Erythroblast (primary cell): Measurements from ENCODE around the gene SNED1.

Experiments used
- DNase-seq, 2 experiments: peaks; one replicate each; lab custom pipeline; 2025; lab: John Stamatoyannopoulos, UW
- GATA1 ChIP-seq: IDR thresholded peaks from 2 replicates; pipeline ENCODE4 v1.6.1; 2011; ENCODE audit warnings: low read depth, mild to moderate bottlenecking, control low read depth, low read length, moderate library complexity
- POLR2A ChIP-seq: IDR thresholded peaks from 2 replicates; pipeline ENCODE4 v1.6.1; 2011; ENCODE audit warnings: mild to moderate bottlenecking, low read length

The SNED1 gene

DNA sequence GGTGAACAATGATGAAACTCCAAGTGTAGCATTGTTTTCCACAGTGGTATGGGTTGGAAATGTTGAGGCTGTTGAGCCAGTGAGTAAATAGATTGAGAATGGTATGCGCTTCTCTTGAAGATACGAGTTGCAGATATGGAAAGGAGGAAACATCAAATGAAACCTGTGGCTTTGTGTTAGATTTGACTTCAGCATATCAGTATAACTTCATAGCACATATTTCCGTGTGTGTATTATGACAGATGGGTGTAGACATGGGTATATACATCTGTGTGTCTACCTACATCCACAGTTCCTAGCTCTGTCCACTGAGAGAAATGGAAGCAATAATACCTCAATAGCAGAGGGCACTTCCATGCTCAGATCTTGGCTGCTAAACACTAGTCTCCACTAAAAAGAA is 8.0 kb downstream of the SNED1 start:
- no peak for DNase-seq
- TF ChIP-seq POLR2A (no peak), GATA1 (no peak)

DNA sequence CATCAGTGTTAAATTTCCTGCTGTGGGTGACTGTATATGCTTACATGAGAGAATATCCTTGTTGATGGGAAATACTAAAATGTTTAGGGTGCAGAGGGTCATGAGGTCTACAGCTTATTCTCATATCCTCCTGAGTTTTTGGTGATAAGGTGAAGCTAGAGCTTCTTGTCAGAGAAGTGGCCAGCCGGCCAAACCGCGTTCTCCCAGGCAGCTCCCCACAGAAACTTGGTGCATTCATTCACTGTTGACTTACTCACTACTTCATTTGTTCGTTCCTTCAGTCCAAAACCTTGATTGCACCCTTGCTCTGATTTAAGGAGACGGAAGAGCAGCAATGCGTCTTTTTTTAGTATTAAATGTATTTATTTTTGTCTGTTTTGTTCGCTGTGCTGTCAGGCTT is 8.7 kb downstream of the SNED1 start:
- no peak for DNase-seq

DNA sequence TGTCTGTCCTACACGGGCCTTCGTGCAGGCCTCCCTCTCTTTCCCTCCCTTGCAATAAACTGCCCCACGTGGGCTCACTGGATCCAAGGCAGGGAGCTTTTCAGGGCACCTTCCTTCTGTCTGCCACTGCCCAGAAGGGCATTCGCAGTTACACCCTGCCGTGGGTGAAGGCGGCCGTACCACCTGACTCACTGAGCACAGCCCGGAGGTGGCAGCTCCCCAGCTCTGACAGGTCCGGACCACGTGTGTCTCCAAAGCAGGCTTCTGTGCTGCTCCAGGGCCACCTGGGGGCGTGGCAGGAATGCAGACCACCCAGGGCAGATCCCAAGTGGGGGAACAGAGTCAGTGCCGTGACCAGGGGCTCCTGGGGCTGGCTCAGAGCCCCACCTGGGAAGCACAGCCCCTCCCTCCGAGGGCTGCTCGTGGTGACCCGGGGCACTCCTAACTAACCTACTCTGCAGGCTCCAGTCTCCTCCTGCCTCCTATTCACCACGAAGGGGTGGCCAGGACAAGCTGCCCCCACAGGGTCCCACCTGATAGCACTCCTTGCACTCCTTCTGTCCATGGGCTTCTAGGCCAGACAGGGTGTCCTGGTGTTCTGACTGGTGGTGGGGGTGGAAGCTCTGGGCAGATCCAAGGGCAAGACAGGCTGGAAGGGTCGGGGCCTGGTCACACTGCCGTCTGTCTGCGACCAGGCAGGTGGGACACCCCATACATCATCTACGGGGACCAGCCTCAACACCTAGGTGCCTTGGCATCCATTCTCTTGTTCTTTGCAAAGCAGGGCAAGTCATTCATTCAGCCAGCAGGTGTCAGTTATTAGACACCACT is 9.7 kb downstream of the SNED1 start:
- TF ChIP-seq POLR2A: no peak
- TF ChIP-seq GATA1: no peak
- no peak for DNase-seq

More for the DNA sequence above, 8.7 kb downstream of the SNED1 start:
- no peak for TF ChIP-seq GATA1
- TF ChIP-seq POLR2A: no peak

- no peak for TF ChIP-seq GATA1
- TF ChIP-seq POLR2A: no peak
- no peak for DNase-seq
Observed at GRCh38 chr2:241008711-241009121, 10.3 kb downstream of the SNED1 start.

DNA sequence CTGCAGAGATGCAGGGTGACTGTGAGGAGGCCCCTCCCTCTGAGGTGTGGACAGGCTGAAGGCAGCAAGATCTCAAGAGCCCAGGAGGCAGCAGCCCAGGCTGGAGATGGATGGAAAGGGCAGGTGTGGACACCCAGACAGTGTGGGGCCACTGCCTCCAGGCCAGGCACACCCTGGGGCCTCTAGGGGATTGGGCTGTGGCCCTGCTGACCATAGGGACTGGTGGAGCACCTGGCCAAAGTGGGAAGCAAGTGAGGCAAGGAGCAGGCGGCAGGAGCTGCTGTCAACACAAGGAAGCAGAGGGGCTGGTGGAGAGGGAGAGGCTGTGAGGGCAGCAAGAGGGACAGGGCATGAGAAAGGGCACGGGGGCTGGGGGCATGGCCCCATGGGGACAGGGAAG is 10.8 kb downstream of the SNED1 start:
- no peak for DNase-seq
- no peak for TF ChIP-seq POLR2A
- TF ChIP-seq GATA1: no peak

DNA sequence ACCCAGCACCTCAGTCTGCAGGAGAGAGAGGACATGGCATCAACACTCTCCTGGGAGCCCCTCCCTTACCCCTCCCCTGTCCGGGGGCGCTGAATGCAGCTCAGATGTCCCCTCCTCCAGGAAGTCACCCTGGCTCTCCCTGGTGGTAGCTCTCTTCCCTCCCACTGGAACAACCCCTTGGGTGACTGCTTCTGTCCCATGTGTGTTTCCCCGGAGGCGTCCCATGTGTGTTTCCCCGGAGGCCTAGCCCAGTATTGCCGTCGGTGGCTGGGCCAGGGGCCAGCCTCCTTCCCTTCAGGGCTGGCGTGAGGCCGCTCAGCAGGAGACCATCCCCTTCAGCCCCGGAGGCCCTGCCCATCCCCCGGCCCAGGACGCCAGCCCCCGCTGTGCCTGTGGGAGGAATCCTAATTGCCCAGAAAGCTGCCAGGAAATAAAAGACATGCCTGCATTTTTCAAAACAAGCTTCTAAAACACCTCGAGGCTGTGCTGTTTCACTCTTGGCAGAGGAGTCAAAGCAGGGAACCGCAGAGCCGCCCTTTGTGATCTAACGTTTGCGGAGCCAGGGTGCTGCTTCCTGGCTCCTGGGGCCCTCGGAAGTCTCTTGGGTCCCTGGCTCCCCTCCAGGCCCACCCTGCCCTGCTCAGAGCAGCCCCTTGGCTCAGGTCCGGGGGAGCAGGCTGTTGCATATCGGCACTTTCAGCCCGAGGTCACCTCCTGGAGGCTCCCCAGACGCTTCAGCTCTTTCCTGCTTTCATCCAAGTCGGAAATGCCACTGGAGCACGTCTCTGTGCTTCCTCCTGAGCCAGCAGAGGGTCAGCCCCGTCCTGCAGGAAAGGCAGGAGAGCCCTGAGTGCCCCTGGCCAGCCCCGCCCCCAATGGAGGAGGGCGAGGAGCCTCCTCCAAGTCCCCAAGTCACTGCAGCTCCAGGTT is 11.4 kb downstream of the SNED1 start:
- TF ChIP-seq POLR2A: no peak
- no peak for TF ChIP-seq GATA1
- DNase-seq: no peak

DNA sequence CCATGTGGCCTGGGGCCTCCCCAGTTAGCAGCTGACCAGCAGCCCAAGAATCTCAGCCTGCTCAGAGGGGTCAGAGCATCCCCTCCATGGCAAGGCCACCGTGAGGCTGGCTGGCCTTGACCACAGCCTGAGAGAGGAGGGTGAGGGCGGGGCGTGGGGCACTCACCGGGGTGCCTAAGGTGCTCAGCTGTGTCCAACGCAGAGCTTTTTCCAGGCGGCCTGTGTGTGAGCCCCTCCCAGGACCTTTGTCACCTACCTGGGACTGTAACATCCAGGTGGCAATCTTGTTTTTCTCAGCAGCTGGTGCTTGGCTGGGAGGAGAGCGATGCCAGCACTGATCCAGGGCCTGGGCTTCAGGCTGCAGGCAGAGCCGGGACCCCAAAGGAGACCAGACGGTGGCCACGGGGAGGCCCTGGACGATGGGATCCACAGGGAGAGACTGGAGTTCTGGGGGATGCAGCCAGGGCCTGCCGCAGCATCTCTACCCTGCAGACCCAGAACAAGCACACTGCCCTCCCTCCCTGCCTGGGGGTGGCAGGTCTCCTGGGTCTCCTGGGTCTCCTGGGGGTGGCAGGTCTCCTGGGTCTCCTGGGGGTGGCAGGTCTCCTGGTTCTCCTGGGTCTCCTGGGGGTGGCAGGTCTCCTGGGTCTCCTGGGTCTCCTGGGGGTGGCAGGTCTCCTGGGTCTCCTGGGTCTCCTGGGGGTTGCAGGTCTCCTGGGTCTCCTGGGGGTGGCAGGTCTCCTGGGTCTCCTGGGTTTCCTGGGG is 12.3 kb downstream of the SNED1 start:
- DNase-seq: no peak
- TF ChIP-seq GATA1 (no peak), POLR2A (no peak)

DNA sequence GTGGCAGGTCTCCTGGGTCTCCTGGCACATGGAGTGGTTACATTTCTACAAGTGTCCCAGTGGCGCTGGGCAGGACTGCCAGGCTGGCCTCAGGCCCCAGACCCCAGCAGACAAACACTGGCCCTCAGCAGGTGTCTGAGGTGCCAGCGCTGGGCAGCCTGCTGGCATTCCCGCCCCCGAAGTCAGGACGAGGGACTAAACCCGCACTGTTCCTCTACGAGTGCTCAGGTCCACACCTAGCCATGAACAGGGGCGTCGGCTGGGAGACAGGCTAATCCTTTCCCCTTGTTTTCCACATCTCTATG is 12.8 kb downstream of the SNED1 start:
- no peak for TF ChIP-seq POLR2A
- no peak for TF ChIP-seq GATA1
- DNase-seq: no peak

DNA sequence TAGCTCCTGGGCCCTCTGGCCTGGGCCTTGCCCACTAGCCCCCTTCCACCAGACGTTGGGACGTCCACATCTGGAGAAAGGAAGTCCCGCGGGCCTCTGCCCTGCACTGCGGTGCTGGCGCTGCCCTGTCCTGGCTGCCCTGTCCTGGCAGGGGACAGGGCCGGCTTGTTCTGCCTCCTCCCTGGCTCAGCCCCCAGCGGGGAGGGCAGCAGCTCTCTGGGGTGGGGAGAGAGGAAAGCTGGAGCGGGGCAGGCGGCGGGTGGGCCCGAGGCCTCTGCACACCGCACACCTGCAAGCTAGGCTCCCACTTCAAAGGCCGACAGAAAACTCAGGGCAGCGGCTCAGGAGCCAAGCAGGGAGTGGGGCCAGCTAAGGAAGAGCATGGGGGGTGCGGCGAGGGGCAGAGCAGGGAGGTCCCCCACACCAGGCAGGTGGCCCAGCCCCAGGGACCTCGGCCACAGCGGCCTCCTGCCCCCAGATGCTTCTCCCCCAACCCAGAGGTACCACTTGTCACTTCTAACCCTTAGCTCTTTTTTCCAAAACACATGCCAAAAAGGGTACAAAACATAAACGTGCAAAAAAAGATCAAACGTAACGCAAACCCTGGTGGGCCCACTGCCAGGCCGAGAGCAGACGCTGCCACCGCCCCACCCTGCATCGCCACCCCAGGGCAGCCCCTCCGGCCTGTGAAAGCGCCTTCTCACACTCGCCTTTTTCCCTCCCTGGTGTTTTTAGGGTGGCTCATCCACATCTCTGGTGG is 13.5 kb downstream of the SNED1 start:
- no peak for DNase-seq
- no peak for TF ChIP-seq POLR2A
- TF ChIP-seq GATA1: no peak

DNA sequence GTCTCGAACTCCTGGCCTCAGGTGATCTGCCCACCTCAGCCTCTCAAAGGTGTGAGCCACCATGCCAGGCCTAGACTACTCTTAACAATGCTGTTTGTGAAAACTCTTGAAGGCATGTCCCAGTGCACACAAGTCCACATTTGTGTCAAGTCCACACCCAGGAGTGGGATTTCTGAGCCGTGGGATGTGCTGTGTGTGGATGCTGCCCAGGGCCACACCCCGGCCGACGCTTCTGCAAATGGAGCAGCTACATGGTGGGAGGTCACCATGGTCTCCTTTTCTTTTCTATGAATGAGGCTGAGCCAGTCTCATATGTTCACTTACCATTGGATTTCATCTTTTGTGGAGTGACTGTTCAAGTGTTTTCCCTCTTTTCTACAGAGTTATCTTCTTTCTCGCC is 15.8 kb downstream of the SNED1 start:
- no peak for TF ChIP-seq POLR2A
- no peak for DNase-seq

GRCh38 chr2:241014764-241015163 is 16.3 kb downstream of the SNED1 start:
- TF ChIP-seq POLR2A (no peak), GATA1 (no peak)

DNA sequence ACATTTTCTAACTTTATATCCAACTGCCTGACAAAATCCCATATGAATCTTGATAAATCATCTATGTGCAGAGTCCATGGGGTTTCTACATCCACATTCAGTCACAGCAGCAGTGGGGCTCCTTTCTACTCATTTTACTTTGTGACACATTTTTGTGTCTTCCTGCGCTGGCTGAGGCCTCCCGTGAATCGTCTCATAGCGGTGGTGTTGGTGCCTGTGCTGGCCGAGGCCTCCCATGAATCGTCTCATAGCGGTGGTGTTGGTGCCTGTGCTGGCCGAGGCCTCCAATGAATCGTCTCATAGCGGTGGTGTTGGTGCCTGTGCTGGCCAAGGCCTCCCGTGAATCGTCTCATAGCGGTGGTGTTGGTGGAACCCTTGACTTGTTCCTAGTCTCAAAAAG is 17.0 kb downstream of the SNED1 start:
- no peak for TF ChIP-seq GATA1
- no peak for TF ChIP-seq POLR2A

More at GRCh38 chr2:241014764-241015163, 16.3 kb downstream of the SNED1 start:
- DNase-seq: no peak

DNA sequence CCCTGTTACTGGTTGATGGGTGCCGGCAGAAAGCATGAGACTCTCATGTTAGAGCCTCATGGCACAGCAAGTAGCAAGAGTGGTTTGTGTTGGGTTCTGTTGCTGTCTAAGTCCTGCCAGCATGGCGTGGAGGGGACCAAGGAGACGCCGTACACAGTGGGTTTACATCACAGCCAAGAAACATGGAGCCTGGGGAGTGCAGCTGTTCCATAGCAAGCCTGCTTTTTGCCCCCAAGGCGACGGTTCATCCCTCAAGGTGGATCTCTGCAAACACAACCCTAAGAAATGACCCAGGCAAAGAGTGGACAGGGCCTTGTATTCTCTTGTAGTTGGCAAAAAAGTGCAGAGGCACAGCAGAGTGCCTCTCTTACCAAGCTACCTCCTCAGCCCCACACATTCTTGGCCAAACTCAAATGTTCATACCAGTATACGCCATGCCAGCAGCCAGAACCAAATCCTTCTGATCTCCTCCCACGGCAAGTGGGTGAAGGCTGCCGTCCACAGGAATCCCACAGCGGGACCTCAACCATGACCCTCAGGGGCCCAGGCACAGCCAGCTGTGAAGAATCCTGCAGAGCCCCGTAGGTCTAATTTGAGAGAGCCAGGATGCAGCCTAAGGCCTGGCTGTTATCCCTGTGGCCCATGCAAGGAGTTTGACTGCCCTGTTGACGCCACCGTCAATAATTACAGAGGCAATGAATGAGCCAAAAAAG is 19.0 kb downstream of the SNED1 start:
- DNase-seq: no peak
- TF ChIP-seq GATA1: no peak

More for the DNA sequence above, 17.0 kb downstream of the SNED1 start:
- no peak for DNase-seq
